Measurements from ENCODE around the gene KCNMA1.

KCNMA1 gene

DNA sequence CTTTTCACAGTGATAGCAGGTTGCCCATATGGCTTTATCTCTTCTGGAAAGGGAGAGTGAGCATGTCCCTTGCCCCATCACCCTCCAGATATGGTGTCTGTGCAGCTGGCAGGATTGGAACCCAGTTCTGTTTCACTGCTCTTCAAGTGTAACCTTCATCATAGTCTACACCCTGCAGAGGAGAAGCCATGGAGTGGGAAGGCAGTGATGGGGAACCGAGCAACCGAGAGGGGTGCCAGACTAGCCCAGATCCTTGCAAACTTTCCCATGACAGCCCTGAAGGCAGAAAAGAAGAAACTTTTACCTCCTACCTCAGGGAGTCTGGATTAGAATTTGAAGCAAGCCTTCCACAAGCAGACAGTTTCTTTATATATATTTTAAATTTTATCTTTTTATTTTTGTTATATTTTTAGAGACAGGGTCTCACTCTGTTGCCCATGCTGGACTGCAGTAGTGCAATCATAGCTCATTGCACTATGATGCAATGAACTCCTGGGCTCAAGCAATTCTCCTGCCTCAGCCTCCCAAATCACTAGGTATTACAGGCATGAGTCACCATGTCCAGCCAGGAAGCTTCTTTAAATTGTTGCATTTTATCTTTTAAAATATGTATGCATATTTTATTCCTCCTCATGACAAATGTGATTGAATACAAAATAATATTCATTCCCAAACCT, 133.3 kb downstream of the KCNMA1 start:
- DNase-seq = no peak

DNA sequence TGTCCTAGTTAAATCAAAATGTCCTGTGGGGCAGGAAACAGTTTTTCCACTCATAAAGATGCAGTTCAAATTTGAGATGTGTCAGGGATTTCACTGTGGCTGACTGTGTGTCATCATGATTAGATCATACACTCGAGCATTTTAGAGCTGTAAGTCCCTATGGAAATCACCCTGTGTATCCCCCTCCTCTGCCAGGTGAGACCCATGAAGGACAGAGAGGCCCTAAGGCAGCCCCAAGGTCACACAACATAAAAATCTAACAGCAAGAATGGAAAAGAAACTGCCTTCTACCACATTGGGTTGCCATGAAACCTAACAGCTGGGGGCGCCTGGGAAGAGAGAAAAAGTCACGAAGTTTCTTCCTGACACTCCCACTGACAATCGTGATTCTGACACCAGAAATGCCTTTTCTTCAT, 135.8 kb downstream of the KCNMA1 start:
- no peak for DNase-seq

DNA sequence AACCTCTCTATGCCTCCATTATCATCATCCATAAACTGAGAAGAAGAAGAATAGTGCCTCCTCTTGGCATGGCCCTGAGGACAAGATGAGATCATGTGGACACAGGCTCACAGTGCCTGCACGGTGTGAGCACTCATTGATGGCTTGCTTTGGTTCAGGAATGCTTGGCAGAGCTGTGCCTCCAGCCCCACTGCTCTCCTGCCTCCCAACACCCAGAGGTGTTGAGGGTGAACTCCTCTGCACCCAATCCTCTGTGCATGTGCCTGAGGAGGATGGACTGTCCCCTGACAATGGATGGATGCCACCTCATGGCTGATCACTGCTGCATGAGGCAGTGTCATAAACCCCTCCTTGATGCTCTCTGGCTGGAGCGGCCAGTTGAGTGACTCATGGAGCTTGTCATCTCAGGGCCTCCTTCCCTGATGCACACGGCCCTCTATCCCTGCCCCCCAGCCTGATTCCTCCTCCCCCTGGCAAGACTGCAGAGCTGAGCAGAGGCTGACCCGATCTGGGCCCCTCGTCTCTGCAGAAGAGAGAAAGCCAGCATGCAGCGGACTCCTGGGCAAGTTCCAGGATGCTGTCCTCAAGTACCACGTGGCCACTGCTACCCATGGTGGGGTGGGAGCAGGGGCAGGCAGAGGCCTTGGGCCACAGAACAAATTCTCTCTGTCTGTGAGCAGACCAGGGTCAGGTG, 136.3 kb downstream of the KCNMA1 start:
- DNase-seq = no peak

DNA sequence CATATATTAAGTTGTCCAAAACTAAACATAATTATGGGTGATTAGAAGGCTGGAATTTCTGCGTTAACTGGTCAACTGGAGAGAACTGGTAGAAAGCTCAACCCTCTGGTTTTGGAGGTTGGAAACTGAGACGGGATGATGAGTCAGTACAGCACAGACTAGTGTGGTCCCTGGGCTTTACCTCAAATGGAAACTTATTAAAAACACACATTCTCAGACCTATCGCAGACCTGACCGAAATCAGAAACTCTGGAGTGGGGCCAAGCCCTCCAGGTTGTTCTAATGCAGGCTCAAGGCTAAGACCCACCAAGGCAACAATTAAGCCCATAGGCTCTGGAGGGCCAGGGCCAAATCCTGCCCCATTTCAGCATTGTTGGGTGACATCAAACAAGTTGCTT, 136.9 kb downstream of the KCNMA1 start:
- no peak for DNase-seq

DNA sequence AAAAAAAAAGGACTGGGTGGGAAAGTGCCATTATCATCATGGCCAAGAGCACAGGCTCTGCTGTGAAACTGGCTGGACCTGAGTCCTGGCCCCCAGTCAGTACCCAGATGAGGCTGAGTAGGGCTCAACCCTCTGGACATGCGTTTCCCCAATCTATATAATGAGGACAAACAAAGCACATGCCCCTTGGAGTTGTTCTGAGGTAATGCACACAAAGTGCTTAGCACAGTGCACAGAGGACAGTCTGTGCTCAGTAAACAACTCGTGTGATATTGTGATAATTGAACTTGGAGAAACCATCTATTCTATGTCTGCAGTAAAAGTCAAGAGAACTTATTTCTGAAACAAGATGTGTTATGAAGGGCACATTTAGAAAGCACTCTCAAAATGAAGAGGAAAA, 138.8 kb downstream of the KCNMA1 start:
- no peak for DNase-seq

DNA sequence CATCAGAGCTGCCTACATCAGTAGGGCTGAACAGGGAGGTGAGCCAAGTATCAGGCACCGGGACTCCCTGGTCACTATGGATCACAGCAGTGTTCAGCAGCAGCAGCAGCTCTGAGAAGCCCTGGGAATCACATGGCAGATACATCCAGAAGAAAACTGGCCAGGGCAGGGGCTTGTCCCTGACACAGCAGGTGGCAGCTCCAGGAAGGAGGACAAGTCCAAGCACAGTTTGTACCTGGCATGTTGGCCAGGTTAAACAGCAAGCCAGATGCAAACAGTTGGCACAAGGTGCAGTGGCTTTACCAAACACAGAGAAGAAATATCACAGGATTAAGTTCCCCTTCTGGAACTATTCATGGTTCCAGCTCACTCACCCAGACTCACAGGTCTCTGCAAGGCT, 139.4 kb downstream of the KCNMA1 start:
- DNase-seq = no peak

DNA sequence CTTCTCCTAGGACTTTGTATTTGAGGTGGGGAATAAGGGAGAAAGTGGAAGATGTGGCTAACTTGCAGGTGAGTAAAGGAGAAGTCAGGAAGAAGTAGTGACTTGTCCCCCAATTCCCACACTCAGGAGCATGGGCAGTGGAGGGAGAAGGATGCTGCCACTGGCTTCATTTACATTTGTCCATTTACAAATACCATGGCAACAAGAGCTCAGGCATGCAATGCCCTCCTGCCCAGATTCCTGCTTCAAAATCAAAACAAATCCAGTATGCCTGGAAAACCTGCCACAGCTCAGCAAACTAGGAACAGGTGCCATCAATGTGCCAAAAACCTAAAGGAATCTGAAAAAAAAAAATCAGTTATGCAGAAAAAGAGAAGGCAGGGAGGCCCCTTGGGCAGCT, 139.9 kb downstream of the KCNMA1 start:
- DNase-seq = no peak

DNA sequence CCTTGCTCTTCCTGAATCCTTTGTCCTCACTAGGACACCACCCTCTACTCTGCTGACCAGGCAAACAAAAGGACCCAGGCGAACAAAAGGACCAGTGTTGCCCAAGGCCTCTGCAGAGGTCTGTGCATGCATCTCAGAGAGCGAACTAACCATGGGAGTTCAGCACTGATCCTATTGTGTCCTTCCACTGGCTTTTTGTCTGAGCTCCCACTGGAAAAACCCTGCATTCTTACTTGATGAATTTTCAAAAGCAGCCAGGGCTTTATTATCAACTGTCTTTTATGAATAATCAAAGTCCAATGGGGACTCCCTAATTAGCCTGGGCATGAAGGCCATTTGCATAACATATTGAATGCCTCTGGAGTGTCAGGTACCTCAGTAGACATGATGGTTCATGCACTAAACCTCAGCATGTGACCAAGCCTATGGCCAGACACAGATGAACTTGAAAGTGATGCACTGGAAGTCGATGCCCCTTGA, 140.6 kb downstream of the KCNMA1 start:
- DNase-seq = no peak

DNA sequence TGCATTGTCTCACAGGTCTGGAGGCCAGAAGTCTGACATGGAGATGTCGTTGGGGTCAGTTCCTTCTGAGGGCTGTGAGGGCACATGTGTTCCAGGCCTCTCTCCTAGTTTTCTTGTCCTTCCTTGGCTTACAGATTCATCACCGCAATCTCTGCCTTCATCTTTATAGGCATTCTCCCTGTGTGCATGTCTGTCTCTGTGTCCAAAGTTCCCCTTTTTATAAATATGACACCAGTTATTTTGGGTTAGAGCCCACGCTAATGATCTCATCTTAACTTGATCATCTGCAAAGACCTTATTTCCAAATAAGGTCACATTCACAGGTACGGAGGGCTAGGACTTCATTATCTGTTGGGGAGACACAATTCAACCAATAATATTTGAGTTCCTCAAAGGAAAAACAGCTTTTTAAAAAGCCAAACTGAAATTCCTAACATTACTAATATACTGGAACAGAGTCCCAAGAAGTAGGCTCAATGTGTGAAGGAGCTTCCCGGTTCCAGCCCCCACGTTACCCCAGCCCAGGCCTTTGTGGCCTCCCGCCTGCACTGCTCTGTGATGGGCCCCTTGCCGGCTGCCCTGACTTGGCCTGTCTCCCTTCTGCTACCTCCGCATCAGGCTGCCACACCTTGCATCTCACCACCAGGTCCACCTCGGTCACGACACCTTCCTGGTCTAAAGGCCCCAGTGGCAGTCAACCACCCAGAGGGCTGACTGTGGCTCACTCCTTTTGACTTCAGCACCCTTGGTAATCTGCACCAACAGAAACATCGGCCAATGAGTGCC, 142.7 kb downstream of the KCNMA1 start:
- no peak for DNase-seq

DNA sequence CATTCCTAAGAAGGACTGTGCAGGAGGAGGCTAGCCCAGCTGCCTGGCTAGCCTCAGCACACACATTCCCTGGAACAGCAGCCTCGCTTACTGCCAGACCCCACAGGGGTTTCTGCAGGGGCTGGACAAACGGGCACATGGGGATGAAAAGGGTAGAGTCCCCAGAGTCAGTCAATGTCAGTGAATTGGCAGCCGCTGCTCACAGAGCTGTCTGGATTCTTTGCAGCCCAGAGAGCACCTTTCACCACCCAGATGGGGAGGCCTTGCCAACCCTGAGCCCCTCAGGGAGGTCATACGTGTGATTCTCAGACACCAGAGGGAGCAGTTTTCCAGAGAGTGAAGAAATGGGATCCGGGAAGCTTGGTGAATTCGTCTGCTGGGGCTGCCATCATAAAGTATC, 143.3 kb downstream of the KCNMA1 start:
- no peak for DNase-seq

DNA sequence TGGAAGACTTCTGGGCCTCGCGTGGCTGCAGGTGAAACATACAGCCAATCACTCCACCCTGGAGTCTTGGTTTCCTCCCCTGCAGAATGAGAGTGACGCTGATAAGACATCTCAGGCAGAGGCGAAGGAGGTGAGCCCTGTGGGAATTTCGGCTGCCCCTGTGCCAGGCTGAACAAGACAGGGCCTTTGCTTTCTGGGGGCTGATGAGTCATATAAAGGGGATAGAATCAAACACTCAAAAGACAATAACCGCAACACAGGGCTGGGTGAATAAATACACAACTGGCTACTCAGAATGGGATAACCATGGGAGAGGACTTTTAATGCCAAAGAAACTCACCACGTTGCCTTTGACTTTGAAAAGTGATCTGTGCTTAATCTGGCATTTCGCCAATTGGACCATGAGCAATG, 143.8 kb downstream of the KCNMA1 start:
- DNase-seq = no peak

DNA sequence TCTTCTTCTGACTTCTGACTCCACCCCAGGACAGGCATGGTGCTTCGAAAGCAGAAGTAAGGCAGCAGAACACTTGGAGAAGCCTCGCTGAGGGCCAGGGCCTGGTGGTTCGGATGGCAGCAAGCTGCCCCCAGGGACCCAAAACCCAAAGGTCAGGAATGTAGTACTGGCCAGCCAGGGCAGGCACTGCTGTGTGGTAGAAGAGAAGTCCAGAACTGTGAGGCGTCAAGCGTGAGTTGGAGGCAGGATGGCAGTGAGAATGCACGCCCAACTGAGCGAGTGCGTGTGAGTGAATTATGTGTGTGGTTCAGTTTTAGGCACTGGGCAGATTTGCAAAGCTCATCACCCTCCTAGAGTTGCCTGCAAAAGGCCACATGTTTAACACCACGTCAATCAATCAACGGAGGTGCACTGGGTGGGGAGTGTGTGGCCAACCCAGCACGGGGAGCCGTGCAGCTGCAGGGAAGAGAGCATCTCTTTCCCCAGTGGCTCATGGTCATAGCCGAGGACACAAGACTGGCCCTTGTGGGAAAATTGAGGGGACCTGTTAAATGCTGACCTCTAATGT, 144.3 kb downstream of the KCNMA1 start:
- no peak for DNase-seq

DNA sequence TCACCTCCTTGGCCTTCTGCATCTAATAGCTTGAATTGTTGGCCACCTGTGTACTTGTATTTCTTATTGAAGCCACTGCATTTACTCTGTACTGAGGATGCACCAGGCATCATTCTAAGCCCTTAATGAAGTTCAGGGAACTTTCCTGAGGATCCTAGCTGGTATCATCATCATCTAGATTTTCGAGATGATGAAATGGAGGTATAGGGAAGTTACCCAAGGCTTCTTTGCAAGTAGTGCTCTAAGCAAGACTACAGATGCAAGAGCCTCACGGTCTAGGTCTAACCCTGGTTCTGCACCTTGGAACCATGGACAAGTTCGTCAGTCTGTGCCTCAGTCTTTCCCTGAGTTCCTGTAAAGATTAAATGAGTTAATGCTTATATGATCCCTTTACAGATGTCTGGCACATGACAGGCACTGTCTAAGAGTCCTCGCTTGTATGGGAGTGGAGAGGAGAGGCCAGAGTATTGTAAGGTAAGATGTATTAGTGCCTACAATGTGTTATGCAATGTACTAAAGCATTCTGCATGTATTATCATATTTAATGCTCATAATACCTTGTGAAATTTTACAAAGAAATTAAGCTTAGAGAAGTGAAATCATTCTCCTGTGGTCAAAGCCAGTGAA, 145.1 kb downstream of the KCNMA1 start:
- DNase-seq = no peak

DNA sequence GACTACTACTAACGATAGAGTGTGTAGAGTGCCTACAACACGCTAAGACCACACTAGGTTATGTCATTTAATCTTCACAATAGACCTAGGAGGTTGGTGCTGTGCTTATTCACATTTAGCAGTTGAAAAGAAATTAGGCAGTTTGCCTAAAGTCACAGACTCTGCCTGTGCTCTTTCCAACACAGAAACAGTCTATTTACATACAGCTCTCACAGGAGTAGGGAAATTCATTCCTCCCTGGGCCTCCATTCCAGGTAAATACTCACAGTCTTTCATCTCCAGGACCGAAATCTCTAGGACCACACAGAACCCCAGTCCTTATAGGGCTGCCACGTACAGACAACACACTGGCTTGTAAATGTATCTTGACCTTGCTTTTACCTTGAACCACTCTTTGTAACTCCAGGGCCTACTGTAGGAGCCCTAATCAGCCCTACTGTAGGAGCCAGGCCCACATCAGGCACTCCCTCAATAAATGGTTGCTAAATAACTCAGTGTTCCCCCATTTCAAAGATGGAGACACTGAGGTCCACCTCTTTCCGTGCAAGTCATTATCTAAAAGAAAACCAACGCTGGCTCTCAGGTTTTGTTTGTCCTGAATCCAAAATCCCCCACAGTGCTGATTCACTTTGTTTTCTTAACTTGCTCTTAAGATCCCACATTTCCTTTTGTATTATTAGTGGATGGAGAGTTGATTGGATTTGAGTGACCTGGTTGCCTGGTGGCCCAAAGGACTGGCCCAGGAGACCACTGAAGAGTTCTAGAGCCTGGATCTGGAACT, 146.9 kb downstream of the KCNMA1 start:
- DNase-seq = no peak

DNA sequence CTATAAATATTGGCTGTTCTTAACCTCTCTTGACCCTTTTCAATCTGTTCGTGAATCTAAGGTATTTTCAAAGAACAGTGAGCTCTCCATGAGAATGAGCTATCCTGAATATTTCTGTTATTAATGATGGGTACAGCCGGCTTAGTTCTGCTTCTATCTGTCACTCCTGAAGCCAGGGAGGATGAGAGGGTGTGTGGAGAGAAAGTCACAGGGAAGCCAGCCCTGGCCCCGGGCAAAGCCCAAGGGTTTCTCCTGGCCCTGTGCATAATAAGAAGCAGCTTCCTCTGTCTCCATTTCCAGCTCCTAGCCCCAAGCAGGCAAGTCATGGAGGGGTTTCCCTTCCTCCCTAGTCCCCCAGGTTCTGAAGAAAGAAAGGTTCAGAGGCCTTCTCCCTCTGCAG, 151.1 kb downstream of the KCNMA1 start:
- no peak for DNase-seq

DNA sequence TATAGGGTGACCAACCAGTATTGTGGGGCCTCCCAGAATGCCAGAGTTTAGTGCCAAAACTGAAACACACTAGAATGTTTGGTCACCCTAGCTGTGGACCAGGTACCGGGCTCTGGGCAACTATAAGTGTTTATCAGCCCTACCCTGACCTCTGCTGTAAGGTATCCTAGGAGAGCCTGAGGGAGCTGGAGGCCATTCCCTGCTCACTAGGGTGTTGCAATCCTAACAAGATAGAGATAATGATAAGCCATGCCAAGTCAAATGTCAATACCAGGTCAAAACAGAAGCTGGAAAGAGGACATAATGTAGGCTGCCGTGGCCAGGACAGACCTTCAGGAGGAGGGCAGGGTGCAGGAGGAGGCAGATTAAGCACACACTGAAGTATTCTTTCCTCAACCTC, 151.8 kb downstream of the KCNMA1 start:
- no peak for DNase-seq

DNA sequence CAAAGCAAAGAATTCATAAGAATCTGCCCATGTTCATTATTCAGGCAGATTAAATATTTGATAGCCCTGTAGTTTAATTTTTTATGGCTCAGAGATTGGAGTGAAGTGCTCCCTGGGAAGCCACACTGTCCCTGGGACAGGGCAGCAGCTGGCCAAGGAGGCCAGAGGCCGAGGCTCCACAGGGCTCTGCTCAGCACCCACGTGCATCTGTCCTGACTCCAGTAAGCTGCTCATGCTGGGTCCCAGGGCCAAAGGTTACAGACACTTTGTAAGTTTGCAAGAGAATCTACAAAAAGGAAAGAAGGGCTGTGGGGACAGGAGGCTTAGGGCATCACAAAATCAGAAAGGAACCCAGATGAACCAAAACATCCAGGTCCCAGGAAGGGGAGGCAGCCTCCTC, 155.5 kb downstream of the KCNMA1 start:
- no peak for DNase-seq

DNA sequence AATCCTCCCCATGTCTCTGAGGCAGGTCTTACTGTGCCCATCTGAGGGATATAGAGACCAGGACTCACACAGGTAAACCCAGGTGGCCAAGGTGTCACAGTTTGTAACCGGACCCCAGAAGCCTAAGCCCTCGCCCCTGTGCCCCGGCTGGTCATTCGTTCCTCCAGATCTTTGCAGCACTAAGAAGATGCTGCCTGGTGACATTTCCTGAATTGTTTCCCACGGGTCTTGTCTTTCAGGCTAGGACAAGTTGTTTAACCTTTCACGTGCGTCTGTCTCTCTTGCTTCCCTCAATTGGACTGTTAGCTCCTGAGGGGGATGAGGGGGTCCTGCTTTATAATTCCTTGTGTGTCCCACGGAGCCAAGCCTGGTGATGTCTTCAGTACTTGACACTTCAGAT, 158.0 kb downstream of the KCNMA1 start:
- no peak for DNase-seq

DNA sequence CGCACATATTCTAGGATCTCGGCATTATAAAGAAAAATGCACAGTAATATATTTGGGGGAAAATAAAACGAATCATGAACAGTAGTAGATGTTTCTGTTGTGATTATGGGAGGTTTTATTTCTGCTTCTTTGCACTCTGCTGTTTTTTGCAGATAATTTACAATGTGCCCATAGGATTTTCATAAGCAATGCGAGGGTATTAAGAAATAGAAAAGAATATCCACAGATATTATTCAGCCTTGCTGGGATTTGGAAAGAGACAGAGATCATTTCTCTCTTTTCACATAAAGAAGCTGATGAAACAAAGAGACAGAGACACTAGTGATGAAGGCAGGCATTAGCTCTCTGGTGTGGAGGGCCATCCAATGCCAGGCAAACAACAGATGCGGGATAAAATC, 158.6 kb downstream of the KCNMA1 start:
- DNase-seq = no peak

DNA sequence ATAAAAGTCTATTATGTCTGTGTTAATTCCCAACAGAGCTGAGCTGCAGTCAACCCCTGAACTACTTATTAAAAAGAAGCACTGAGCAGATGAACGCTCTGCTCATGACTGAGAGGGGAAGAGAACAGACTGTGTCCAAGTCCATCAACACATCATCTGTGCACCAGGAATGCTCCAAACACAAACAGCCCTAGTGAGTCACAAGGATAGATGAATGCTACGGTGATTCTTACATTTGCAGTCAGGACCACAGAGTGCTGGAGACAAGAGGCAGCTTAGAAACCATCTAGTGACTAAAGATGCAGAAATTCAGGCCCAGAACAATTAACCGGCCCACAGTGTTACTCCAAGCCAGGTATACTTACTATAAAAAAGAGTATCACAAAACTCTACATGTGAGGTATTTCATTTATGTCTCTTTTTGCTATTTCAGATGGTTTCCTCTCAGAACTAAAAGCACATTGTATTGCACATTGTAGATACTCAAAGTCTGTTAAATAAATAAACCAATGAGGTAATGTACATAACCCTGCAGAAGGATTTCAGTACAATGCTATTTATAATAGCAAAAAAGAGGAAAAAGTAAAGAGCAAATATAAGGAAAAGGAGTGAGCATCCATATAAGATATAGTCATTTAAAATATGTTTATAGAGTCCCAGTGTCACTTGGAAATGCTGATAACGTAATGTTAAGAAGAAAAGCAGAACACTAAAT, 159.2 kb downstream of the KCNMA1 start:
- no peak for DNase-seq

DNA sequence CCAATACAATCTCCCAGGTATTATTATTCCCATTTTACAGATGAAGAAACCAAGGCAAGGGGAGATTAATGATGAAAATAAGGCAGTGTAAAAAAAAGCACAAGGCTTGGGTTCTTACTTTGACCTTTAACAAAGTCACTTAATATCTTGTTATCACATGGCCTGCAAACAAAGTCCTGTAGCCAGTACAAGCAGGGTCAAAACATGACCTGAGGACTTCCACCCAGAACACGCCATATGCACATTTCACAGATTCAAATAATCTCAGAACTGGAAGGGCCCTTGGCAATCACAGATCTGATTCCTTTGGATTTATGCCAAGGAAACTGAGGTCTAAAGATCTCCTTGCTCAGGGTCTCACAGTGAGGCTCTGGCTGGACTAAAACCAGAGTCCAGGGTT, 162.1 kb downstream of the KCNMA1 start:
- DNase-seq = no peak

DNA sequence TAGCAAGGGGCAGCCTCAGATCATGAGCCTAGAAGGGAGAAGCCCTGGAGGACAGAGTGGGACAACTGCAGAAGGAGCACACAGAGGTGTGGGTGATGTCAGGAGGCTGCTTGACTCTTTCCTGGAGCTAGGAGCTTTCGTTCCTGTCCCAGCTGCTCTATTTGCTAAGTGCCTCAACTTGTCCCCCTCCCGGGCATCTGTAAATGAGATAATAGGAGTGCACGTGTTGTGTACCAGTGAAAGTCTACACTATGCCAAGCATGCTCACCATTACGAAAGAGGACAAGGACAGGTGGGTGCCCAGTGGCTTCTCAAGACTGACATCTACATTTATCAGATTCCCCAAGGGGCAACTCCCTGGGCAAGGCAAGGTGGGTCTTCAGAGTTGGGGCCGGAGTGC, 162.7 kb downstream of the KCNMA1 start:
- DNase-seq = no peak

Data from effector CD8-positive, alpha-beta T cell (primary cell).